Measurements from ENCODE around the gene MYADM. TPM values are rescaled to one million over a fixed set of nuclear protein-coding genes. Genes with fewer than 3 reads are reported as not detected.

MYADM gene
- total RNA-seq, 1 donor = 17.4 TPM

DNA sequence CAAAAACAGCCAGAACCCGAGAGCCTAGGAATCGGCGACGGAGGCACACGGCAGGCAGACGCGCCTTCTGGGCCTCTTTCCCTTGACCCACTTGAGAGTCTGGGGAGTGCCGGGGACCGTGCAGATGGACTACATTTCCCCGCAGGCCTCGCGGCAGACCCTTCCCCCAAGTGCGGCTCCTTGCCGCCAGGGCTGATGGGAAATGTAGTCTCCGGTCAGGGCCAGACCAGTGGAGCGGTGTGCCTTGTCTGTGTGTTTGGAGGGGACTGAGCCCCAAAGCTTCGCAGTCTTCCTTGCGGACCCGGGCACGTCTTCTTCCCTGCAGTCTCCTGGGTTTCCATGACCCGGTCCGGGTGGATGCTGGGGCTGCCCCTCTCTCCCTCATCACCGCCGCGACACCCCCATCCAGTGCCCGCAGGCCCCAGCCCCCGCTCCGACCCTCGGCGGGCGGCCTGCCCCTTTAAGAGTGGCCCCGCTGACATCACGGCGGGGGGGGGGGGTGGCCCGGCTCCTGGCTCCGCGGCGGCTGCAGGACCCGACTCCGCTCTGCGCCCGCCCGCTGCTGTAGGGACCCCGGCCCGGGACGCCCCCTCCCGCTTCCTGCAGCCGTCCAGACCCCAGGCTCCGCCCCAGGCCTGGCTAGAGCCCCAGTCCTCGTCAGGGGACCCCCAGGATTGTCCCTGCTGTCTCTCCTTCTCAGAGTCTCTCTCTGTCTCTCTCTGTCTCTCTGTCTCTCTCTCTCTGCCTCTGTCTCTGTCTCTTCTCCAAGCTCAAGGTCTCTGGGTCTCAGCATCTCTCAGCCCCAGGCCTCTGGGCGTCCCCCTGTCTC, 40.6 kb downstream of the MYADM start:
- Histone ChIP-seq H3K9me3 (ENCODE audit: low read depth, low read length) (no peaks in the 10 kb centered on the region), H3K4me1 (ENCODE audit: insufficient read depth, low read length) (no peaks in the 10 kb centered on the region), H3K4me3 (ENCODE audit: insufficient read depth, low read length) (no peak overlapping the region), H3K27ac (ENCODE audit: low read depth, low read length) (no peak overlapping the region), H3K4me2 (ENCODE audit: insufficient read depth, low read length) (peak overlapping the region; percentile 28), H3K27me3 (ENCODE audit: insufficient read depth, low read length) (peaks cover 55% of the 10 kb centered on the region), H3K36me3 (ENCODE audit: insufficient read depth, low read length) (no peaks in the 10 kb centered on the region), H2AFZ (ENCODE audit: low read length) (no peak overlapping the region), H4K20me1 (ENCODE audit: insufficient read depth, low read length) (no peaks in the 10 kb centered on the region), H3K79me2 (ENCODE audit: insufficient read depth, low read length) (no peaks in the 10 kb centered on the region)
- peak; percentile 95 for DNase-seq (ENCODE audit: insufficient read length, low spot score, missing footprints)
- TF ChIP-seq, protein P1, sequence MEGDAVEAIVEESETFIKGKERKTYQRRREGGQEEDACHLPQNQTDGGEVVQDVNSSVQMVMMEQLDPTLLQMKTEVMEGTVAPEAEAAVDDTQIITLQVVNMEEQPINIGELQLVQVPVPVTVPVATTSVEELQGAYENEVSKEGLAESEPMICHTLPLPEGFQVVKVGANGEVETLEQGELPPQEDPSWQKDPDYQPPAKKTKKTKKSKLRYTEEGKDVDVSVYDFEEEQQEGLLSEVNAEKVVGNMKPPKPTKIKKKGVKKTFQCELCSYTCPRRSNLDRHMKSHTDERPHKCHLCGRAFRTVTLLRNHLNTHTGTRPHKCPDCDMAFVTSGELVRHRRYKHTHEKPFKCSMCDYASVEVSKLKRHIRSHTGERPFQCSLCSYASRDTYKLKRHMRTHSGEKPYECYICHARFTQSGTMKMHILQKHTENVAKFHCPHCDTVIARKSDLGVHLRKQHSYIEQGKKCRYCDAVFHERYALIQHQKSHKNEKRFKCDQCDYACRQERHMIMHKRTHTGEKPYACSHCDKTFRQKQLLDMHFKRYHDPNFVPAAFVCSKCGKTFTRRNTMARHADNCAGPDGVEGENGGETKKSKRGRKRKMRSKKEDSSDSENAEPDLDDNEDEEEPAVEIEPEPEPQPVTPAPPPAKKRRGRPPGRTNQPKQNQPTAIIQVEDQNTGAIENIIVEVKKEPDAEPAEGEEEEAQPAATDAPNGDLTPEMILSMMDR (IDR thresholded peaks at IDR 0.05; ENCODE audit: extremely low read depth, low read depth, low read length) = no peak

DNA sequence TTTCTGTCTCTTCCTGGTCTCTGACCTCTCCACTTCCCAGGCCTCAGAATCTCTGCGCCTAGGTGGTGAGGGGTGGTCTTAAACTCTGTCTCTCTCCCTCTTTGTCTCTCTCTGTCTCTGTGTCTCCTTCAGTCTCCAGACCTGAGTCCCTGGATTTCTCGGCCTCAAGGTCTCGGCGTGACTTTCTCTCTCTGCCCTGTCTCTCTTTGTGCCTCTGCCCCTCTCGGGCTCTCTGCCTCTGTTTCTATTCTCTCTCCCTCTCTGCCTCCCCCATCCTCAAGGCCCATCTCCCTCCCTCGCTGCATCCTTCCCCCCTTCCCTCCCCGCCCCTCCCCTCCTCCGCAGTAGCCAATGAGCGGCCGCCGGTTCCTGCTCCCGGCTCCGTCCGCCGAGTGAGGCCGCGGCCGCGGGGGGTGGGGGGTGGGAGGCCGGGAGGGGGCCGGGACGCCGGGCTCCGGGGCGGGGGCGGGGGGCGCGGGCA, 41.3 kb downstream of the MYADM start, which contains the start of gene CACNG7:
CACNG7 (plus strand) TSS at position 344 of the 481 bp plus-strand sequence. CDS start 3,554 bp downstream, outside the sequence.
- peak; percentile 83 for DNase-seq (ENCODE audit: insufficient read length, low spot score, missing footprints)
- Histone ChIP-seq H3K4me3 (ENCODE audit: insufficient read depth, low read length) (no peak within 1 kb of the TSS), H3K4me1 (ENCODE audit: insufficient read depth, low read length) (no peaks in the 10 kb centered on the region), H3K9me3 (ENCODE audit: low read depth, low read length) (no peaks in the 10 kb centered on the region), H3K4me2 (ENCODE audit: insufficient read depth, low read length) (peak within 1 kb of the TSS; percentile 28), H3K79me2 (ENCODE audit: insufficient read depth, low read length) (no peaks in the 10 kb centered on the region), H4K20me1 (ENCODE audit: insufficient read depth, low read length) (no peaks in the 10 kb centered on the region), H3K27me3 (ENCODE audit: insufficient read depth, low read length) (peaks cover 55% of the 10 kb centered on the region), H2AFZ (ENCODE audit: low read length) (no peak within 1 kb of the TSS), H3K36me3 (ENCODE audit: insufficient read depth, low read length) (no peaks in the 10 kb centered on the region), H3K27ac (ENCODE audit: low read depth, low read length) (no peak within 1 kb of the TSS)
- TF ChIP-seq, protein P1 (IDR thresholded peaks at IDR 0.05; ENCODE audit: extremely low read depth, low read depth, low read length) = no peak

- Histone ChIP-seq H3K9me3 (ENCODE audit: low read depth, low read length) (no peaks in the 10 kb centered on the region), H4K20me1 (ENCODE audit: insufficient read depth, low read length) (no peaks in the 10 kb centered on the region), H3K27me3 (ENCODE audit: insufficient read depth, low read length) (peaks cover 55% of the 10 kb centered on the region), H3K79me2 (ENCODE audit: insufficient read depth, low read length) (no peaks in the 10 kb centered on the region), H3K4me3 (ENCODE audit: insufficient read depth, low read length) (no peak overlapping the region), H3K36me3 (ENCODE audit: insufficient read depth, low read length) (no peaks in the 10 kb centered on the region), H3K4me2 (ENCODE audit: insufficient read depth, low read length) (no peak overlapping the region), H3K27ac (ENCODE audit: low read depth, low read length) (no peak overlapping the region), H2AFZ (ENCODE audit: low read length) (no peak overlapping the region), H3K4me1 (ENCODE audit: insufficient read depth, low read length) (no peaks in the 10 kb centered on the region)
- peak; percentile 50 for DNase-seq (ENCODE audit: insufficient read length, low spot score, missing footprints)
- TF ChIP-seq, protein P1 (IDR thresholded peaks at IDR 0.05; ENCODE audit: extremely low read depth, low read depth, low read length) = no peak
Observed at GRCh38 chr19:53909471-53910169, 41.9 kb downstream of the MYADM start.

GRCh38 chr19:53910170-53910518, 42.5 kb downstream of the MYADM start:
- Histone ChIP-seq H3K79me2 (ENCODE audit: insufficient read depth, low read length) (no peaks in the 10 kb centered on the region), H3K9me3 (ENCODE audit: low read depth, low read length) (no peaks in the 10 kb centered on the region), H3K4me1 (ENCODE audit: insufficient read depth, low read length) (no peaks in the 10 kb centered on the region), H3K4me3 (ENCODE audit: insufficient read depth, low read length) (no peak overlapping the region), H3K4me2 (ENCODE audit: insufficient read depth, low read length) (no peak overlapping the region), H3K27me3 (ENCODE audit: insufficient read depth, low read length) (peaks cover 50% of the 10 kb centered on the region), H3K36me3 (ENCODE audit: insufficient read depth, low read length) (no peaks in the 10 kb centered on the region), H4K20me1 (ENCODE audit: insufficient read depth, low read length) (no peaks in the 10 kb centered on the region), H3K27ac (ENCODE audit: low read depth, low read length) (no peak overlapping the region), H2AFZ (ENCODE audit: low read length) (no peak overlapping the region)
- TF ChIP-seq, protein P1 (IDR thresholded peaks at IDR 0.05; ENCODE audit: extremely low read depth, low read depth, low read length) = no peak
- peak; percentile 82 for DNase-seq (ENCODE audit: insufficient read length, low spot score, missing footprints)
